ENCODE data around the gene PEX16.

PEX16 gene

GRCh38 chr11:45930951-45931570, 13.4 kb upstream of the PEX16 start:
- no peak for DNase-seq (ENCODE audit: low read depth)

- no peak for DNase-seq (ENCODE audit: low read depth)
Measured at GRCh38 chr11:45930031-45930794, 12.5 kb upstream of the PEX16 start.

- DNase-seq (ENCODE audit: low read depth): no peak
Measured at GRCh38 chr11:45929486-45930030, 11.9 kb upstream of the PEX16 start.

GRCh38 chr11:45928535-45929215, 11.0 kb upstream of the PEX16 start:
- DNase-seq (ENCODE audit: low read depth): no peak

GRCh38 chr11:45927684-45928413, 10.2 kb upstream of the PEX16 start:
- DNase-seq (ENCODE audit: low read depth): no peak

- DNase-seq (ENCODE audit: low read depth): no peak
Measured at GRCh38 chr11:45927332-45927683, 9.6 kb upstream of the PEX16 start.

GRCh38 chr11:45926536-45927331, 9.1 kb upstream of the PEX16 start:
- DNase-seq (ENCODE audit: low read depth): no peak

GRCh38 chr11:45926001-45926401, 8.3 kb upstream of the PEX16 start:
- DNase-seq (ENCODE audit: low read depth): no peak

- DNase-seq (ENCODE audit: low read depth): no peak
Measured at GRCh38 chr11:45925550-45925949, 7.9 kb upstream of the PEX16 start.

- no peak for DNase-seq (ENCODE audit: low read depth)
Measured at GRCh38 chr11:45924927-45925326, 7.2 kb upstream of the PEX16 start.

- DNase-seq (ENCODE audit: low read depth): no peak
Measured at GRCh38 chr11:45924036-45924915, 6.6 kb upstream of the PEX16 start.

GRCh38 chr11:45922425-45923082, 4.9 kb upstream of the PEX16 start, which contains the start of gene LARGE2:
LARGE2 (plus strand) TSS chr11:45922656; CDS start chr11:45922883, 227 bp downstream.
- no peak for DNase-seq (ENCODE audit: low read depth)

- no peak for DNase-seq (ENCODE audit: low read depth)
Measured at GRCh38 chr11:45921561-45922424, 4.1 kb upstream of the PEX16 start.

- no peak for DNase-seq (ENCODE audit: low read depth)
Measured at GRCh38 chr11:45920531-45921477, 3.1 kb upstream of the PEX16 start.

- DNase-seq (ENCODE audit: low read depth): no peak
Measured at GRCh38 chr11:45919806-45920530, 2.3 kb upstream of the PEX16 start.

- no peak for DNase-seq (ENCODE audit: low read depth)
Measured at GRCh38 chr11:45918962-45919675, 1.4 kb upstream of the PEX16 start.

All from stimulated activated CD8-positive, alpha-beta memory T cell treated with anti-CD3 and anti-CD28 coated beads, Interleukin-12 subunit alpha, Interleukin-12 subunit beta, amount 100 ng/mL, for 1 hour (primary cell).